SK-N-MC (cell line): ENCODE measurements around the gene SRSF2.

Experiments
- EZH2 ChIP-seq: fragments of 200-600 bp; sonication (generic); IDR thresholded peaks from one replicate; pipeline ENCODE4 v1.6.1; 2017; ENCODE audit warnings: antibody characterized with exemption
- FOXP2 ChIP-seq: optimal IDR thresholded peaks from 2 replicates; pipeline ENCODE3; 2011; ENCODE audit warnings: mild to moderate bottlenecking, moderate library complexity; ENCODE audit not compliant: insufficient read depth; ENCODE audit errors: extremely low read length, control extremely low read depth
- POLR2AphosphoS5 ChIP-seq: IDR thresholded peaks from 2 replicates; pipeline ENCODE4 v1.6.1; 2012; ENCODE audit warnings: mild to moderate bottlenecking, low read depth, low read length, borderline replicate concordance

GRCh38 chr17:76696763-76697701, 40.1 kb downstream of the SRSF2 start:
- TF ChIP-seq EZH2 (no peak), POLR2AphosphoS5 (no peak), FOXP2 (no peak)
